Adipocyte (in vitro differentiated cells): ENCODE results near the gene MUC5B.

ENCODE experiments used
- DNase-seq: peaks from one replicate; pipeline ENCODE4 v3.0.0-alpha.2; 2015; ENCODE audit warnings: low read depth
- H3K27me3 ChIP-seq: replicated peaks from 2 replicates; pipeline ENCODE4 v1.7.0; 2013; ENCODE audit warnings: mild to moderate bottlenecking, low read length, moderate library complexity; ENCODE audit not compliant: control insufficient read depth, insufficient read depth
- H3K36me3 ChIP-seq: 2 replicates; pipeline ENCODE4 v1.7.0; 2013; ENCODE audit warnings: low read length, mild to moderate bottlenecking, moderate library complexity; ENCODE audit not compliant: control insufficient read depth, insufficient read depth, severe bottlenecking
- H3K4me1 ChIP-seq: 2 replicates; pipeline ENCODE4 v1.7.0; 2013; ENCODE audit warnings: mild to moderate bottlenecking, low read length, moderate library complexity; ENCODE audit not compliant: control insufficient read depth, insufficient read depth
- H3K4me3 ChIP-seq: 2 replicates; pipeline ENCODE4 v1.7.0; 2013; ENCODE audit warnings: mild to moderate bottlenecking, low read length, moderate library complexity
- H3K9ac ChIP-seq: 2 replicates; pipeline ENCODE4 v1.7.0; 2013; ENCODE audit warnings: mild to moderate bottlenecking, low read length, moderate library complexity
- H3K9me3 ChIP-seq: 2 replicates; pipeline ENCODE4 v1.7.0; 2013; ENCODE audit warnings: mild to moderate bottlenecking, low read length, moderate library complexity; ENCODE audit not compliant: control insufficient read depth

The MUC5B gene

GRCh38 chr11:1233351-1234053, 10.6 kb downstream of the MUC5B start:
- no peak for DNase-seq
- Histone ChIP-seq H3K4me1 (no peaks in the 10 kb centered on the region), H3K4me3 (no peak overlapping the region), H3K9ac (no peak overlapping the region), H3K9me3 (no peaks in the 10 kb centered on the region), H3K36me3 (no peaks in the 10 kb centered on the region), H3K27me3 (peaks cover 6% of the 10 kb centered on the region)

- no peak overlapping the region for H3K9ac ChIP-seq
- H3K9me3 ChIP-seq, result no peaks in the 10 kb centered on the region
- H3K36me3 ChIP-seq, result no peaks in the 10 kb centered on the region
- H3K27me3 ChIP-seq, result peaks cover 6% of the 10 kb centered on the region
- DNase-seq, result no peak
- H3K4me3 ChIP-seq, result no peak overlapping the region
- H3K4me1 ChIP-seq, result no peaks in the 10 kb centered on the region
Observed at GRCh38 chr11:1234054-1234720, 11.3 kb downstream of the MUC5B start.

GRCh38 chr11:1234771-1235305, 12.0 kb downstream of the MUC5B start:
- no peak for DNase-seq

GRCh38 chr11:1235306-1235900, 12.5 kb downstream of the MUC5B start:
- H3K4me3 ChIP-seq, result no peak overlapping the region
- H3K9ac ChIP-seq, result no peak overlapping the region
- DNase-seq, result no peak
- H3K4me1 ChIP-seq, result no peaks in the 10 kb centered on the region
- H3K27me3 ChIP-seq, result peaks cover 6% of the 10 kb centered on the region
- no peaks in the 10 kb centered on the region for H3K36me3 ChIP-seq
- no peaks in the 10 kb centered on the region for H3K9me3 ChIP-seq

More at GRCh38 chr11:1234771-1235305, 12.0 kb downstream of the MUC5B start:
- Histone ChIP-seq H3K9ac (no peak overlapping the region), H3K4me1 (no peaks in the 10 kb centered on the region), H3K4me3 (no peak overlapping the region), H3K27me3 (peaks cover 6% of the 10 kb centered on the region), H3K9me3 (no peaks in the 10 kb centered on the region), H3K36me3 (no peaks in the 10 kb centered on the region)

GRCh38 chr11:1235901-1236315, 13.0 kb downstream of the MUC5B start:
- no peak for DNase-seq

GRCh38 chr11:1236316-1237127, 13.7 kb downstream of the MUC5B start:
- Histone ChIP-seq H3K27me3 (peaks cover 6% of the 10 kb centered on the region), H3K36me3 (no peaks in the 10 kb centered on the region), H3K4me3 (no peak overlapping the region), H3K4me1 (no peaks in the 10 kb centered on the region), H3K9me3 (no peaks in the 10 kb centered on the region), H3K9ac (no peak overlapping the region)
- DNase-seq, result no peak

More at GRCh38 chr11:1235901-1236315, 13.0 kb downstream of the MUC5B start:
- no peak overlapping the region for H3K9ac ChIP-seq
- peaks cover 6% of the 10 kb centered on the region for H3K27me3 ChIP-seq
- H3K4me1 ChIP-seq, result no peaks in the 10 kb centered on the region
- H3K36me3 ChIP-seq, result no peaks in the 10 kb centered on the region
- H3K9me3 ChIP-seq, result no peaks in the 10 kb centered on the region
- no peak overlapping the region for H3K4me3 ChIP-seq

GRCh38 chr11:1237128-1237580, 14.3 kb downstream of the MUC5B start:
- no peak overlapping the region for H3K4me3 ChIP-seq
- no peaks in the 10 kb centered on the region for H3K9me3 ChIP-seq
- peaks cover 6% of the 10 kb centered on the region for H3K27me3 ChIP-seq
- no peaks in the 10 kb centered on the region for H3K4me1 ChIP-seq
- no peaks in the 10 kb centered on the region for H3K36me3 ChIP-seq
- DNase-seq, result no peak
- no peak overlapping the region for H3K9ac ChIP-seq

- Histone ChIP-seq H3K27me3 (peaks cover 6% of the 10 kb centered on the region), H3K9me3 (no peaks in the 10 kb centered on the region), H3K9ac (no peak overlapping the region), H3K4me1 (no peaks in the 10 kb centered on the region), H3K4me3 (no peak overlapping the region), H3K36me3 (no peaks in the 10 kb centered on the region)
- DNase-seq, result no peak
Observed at GRCh38 chr11:1237851-1238250, 15.0 kb downstream of the MUC5B start.

- H3K9ac ChIP-seq, result no peak overlapping the region
- no peaks in the 10 kb centered on the region for H3K36me3 ChIP-seq
- DNase-seq, result no peak
- H3K4me3 ChIP-seq, result no peak overlapping the region
- H3K27me3 ChIP-seq, result peaks cover 6% of the 10 kb centered on the region
- no peaks in the 10 kb centered on the region for H3K9me3 ChIP-seq
- H3K4me1 ChIP-seq, result no peaks in the 10 kb centered on the region
Observed at GRCh38 chr11:1238767-1239595, 16.1 kb downstream of the MUC5B start.

- H3K4me1 ChIP-seq, result no peaks in the 10 kb centered on the region
- no peak overlapping the region for H3K9ac ChIP-seq
- DNase-seq, result no peak
- H3K9me3 ChIP-seq, result no peaks in the 10 kb centered on the region
- H3K4me3 ChIP-seq, result no peak overlapping the region
- no peaks in the 10 kb centered on the region for H3K36me3 ChIP-seq
- peaks cover 6% of the 10 kb centered on the region for H3K27me3 ChIP-seq
Observed at GRCh38 chr11:1239596-1240205, 16.8 kb downstream of the MUC5B start.
